ENCODE measurements around the gene ATP1B1. TPM values are rescaled to one million over a fixed set of nuclear protein-coding genes. Genes with fewer than 3 reads are reported as not detected.
A peak's percentile ranks its signal among the peaks of the same experiment; 100 is the strongest.

The ATP1B1 gene
- polyA plus RNA-seq, 1 donor (not counting 4 experiments of a cell fraction or from before 2014, with no cell fraction given): 30.0 TPM

DNA sequence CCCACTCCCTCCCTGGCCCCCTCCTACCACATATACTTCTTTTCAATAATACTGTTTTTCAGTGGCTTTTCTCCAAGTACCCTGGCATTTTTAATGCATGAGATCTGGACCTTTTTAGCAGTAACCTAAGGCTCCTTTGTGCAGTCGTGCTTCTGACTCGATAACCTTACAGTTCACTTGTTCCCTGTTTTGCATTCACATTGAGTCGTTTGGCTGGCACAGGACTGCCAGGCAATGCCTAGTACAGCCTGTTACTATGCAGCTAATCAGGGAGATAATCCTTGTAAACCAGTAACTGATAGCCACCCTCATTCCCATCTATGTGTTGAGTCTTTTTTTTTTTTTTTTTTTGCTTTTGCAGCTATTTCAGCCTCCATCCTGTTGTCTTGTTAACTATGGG lies 3.7 kb downstream of the ATP1B1 start:
- no peaks in the 10 kb centered on the region for H3K9me3 ChIP-seq (ENCODE audit: control insufficient read depth, low read depth, low read length)
- no peak for DNase-seq (ENCODE audit: low read depth, low spot score)
- no peaks in the 10 kb centered on the region for H3K9me1 ChIP-seq (ENCODE audit: control insufficient read depth, extremely low read depth, insufficient read depth, low read length)
- TF ChIP-seq, protein P1, sequence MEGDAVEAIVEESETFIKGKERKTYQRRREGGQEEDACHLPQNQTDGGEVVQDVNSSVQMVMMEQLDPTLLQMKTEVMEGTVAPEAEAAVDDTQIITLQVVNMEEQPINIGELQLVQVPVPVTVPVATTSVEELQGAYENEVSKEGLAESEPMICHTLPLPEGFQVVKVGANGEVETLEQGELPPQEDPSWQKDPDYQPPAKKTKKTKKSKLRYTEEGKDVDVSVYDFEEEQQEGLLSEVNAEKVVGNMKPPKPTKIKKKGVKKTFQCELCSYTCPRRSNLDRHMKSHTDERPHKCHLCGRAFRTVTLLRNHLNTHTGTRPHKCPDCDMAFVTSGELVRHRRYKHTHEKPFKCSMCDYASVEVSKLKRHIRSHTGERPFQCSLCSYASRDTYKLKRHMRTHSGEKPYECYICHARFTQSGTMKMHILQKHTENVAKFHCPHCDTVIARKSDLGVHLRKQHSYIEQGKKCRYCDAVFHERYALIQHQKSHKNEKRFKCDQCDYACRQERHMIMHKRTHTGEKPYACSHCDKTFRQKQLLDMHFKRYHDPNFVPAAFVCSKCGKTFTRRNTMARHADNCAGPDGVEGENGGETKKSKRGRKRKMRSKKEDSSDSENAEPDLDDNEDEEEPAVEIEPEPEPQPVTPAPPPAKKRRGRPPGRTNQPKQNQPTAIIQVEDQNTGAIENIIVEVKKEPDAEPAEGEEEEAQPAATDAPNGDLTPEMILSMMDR (optimal IDR thresholded peaks at IDR 0.05 in 1 of 3, IDR thresholded peaks at IDR 0.05 in 1 of 3, conservative IDR thresholded peaks at IDR 0.05 in 1 of 3; ENCODE audit: extremely low read depth in 1 of 3, insufficient read depth in 2 of 3, low read length in 3 of 3): no peak
- no peak for TF ChIP-seq EZH2 (IDR thresholded peaks at IDR 0.05; ENCODE audit: low read length)
- H3K4me2 ChIP-seq (ENCODE audit: control insufficient read depth, extremely low read depth, insufficient read depth, low read depth, low read length): peak overlapping the region; percentile 74
- H3K36me3 ChIP-seq (ENCODE audit: control insufficient read depth in 2 of 2, extremely low read depth in 1 of 2, insufficient read depth in 2 of 2, low read length in 2 of 2): peaks cover 0 to 4% of the 10 kb centered on the region in 2 experiments
- no peak for FAIRE-seq
- H3K27me3 ChIP-seq (ENCODE audit: control insufficient read depth, extremely low read depth, insufficient read depth, low read length): peaks cover 5% of the 10 kb centered on the region
- H3K9ac ChIP-seq (ENCODE audit: control insufficient read depth, extremely low read depth, insufficient read depth, low read length): peak overlapping the region; percentile 82
- dilution Hi-C loops (cut with MboI; ENCODE audit: extremely low pct_ligation_motif_present, low sequenced_read_pairs): no loop called here
- H4K20me1 ChIP-seq (ENCODE audit: control insufficient read depth, extremely low read depth, insufficient read depth, low read length): no peaks in the 10 kb centered on the region
- H2AFZ ChIP-seq (ENCODE audit: control insufficient read depth, low read length): no peak overlapping the region
- peak overlapping the region in 2 of 3 experiments; percentile 8 to 34 for H3K4me3 ChIP-seq (ENCODE audit: control insufficient read depth in 2 of 3, extremely low read depth in 1 of 3, insufficient read depth in 2 of 3, low read depth in 1 of 3, low read length in 3 of 3)
- peak overlapping the region; percentile 73 for H3K27ac ChIP-seq (ENCODE audit: control insufficient read depth, insufficient read depth, low read length)
- H3K4me1 ChIP-seq (ENCODE audit: control insufficient read depth, extremely low read depth, insufficient read depth, low read length): peaks cover 57% of the 10 kb centered on the region
- peaks cover 52% of the 10 kb centered on the region for H3K79me2 ChIP-seq (ENCODE audit: control insufficient read depth, insufficient read depth, low read length)

DNA sequence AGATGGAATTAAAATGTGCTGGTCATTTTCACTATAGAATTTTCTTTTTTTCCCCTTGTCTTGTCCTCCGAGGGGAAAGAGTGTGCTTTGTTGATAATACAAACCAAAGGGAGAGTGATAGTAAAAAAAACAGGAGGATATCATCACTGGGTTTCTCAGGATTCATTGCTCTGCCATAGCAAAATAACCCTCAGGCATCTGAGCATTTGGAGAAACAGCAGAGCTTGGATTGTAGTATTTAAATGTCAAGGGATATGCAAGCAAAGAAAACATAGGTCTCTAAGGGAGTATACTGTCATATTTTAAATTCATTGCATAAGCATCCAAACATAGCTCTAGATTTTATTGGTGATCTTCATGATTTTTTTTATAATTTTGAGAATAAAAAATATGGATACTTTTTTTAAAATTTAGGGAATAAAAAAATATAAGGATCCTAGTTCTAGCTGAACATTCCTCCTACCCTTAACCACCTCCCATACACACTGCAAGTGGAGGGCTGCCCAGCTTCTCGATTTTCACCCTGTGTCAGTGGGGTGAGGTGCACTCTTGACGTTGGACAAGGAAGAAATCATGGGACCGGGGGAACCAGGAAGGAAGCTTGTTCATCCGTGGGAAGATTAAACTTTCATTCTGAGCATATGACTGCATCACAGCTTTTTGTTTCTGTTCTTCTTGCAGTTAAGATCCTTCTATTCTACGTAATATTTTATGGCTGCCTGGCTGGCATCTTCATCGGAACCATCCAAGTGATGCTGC lies 4.4 kb downstream of the ATP1B1 start:
- peaks cover 62% of the 10 kb centered on the region for H3K4me1 ChIP-seq (ENCODE audit: control insufficient read depth, extremely low read depth, insufficient read depth, low read length)
- H3K36me3 ChIP-seq (ENCODE audit: control insufficient read depth in 2 of 2, extremely low read depth in 1 of 2, insufficient read depth in 2 of 2, low read length in 2 of 2): peaks cover 0 to 4% of the 10 kb centered on the region in 2 experiments
- dilution Hi-C loops (cut with MboI; ENCODE audit: extremely low pct_ligation_motif_present, low sequenced_read_pairs): no loop called here
- no peak overlapping the region for H3K9ac ChIP-seq (ENCODE audit: control insufficient read depth, extremely low read depth, insufficient read depth, low read length)
- no peaks in the 10 kb centered on the region for H3K9me3 ChIP-seq (ENCODE audit: control insufficient read depth, low read depth, low read length)
- peak overlapping the region; percentile 74 for H3K4me2 ChIP-seq (ENCODE audit: control insufficient read depth, extremely low read depth, insufficient read depth, low read depth, low read length)
- H2AFZ ChIP-seq (ENCODE audit: control insufficient read depth, low read length): no peak overlapping the region
- H3K79me2 ChIP-seq (ENCODE audit: control insufficient read depth, insufficient read depth, low read length): peaks cover 52% of the 10 kb centered on the region
- no peak for DNase-seq (ENCODE audit: low read depth, low spot score)
- no peak for FAIRE-seq
- H3K4me3 ChIP-seq (ENCODE audit: control insufficient read depth in 2 of 3, extremely low read depth in 1 of 3, insufficient read depth in 2 of 3, low read depth in 1 of 3, low read length in 3 of 3): no peak overlapping the region
- H3K9me1 ChIP-seq (ENCODE audit: control insufficient read depth, extremely low read depth, insufficient read depth, low read length): no peaks in the 10 kb centered on the region
- TF ChIP-seq, protein P1 (optimal IDR thresholded peaks at IDR 0.05 in 1 of 3, IDR thresholded peaks at IDR 0.05 in 1 of 3, conservative IDR thresholded peaks at IDR 0.05 in 1 of 3; ENCODE audit: extremely low read depth in 1 of 3, insufficient read depth in 2 of 3, low read length in 3 of 3): no peak
- TF ChIP-seq EZH2 (IDR thresholded peaks at IDR 0.05; ENCODE audit: low read length): no peak
- H4K20me1 ChIP-seq (ENCODE audit: control insufficient read depth, extremely low read depth, insufficient read depth, low read length): no peaks in the 10 kb centered on the region
- H3K27ac ChIP-seq (ENCODE audit: control insufficient read depth, insufficient read depth, low read length): peak overlapping the region; percentile 9
- no peaks in the 10 kb centered on the region for H3K27me3 ChIP-seq (ENCODE audit: control insufficient read depth, extremely low read depth, insufficient read depth, low read length)
